Panc1 (cell line): Measurements from ENCODE around the gene SERPINA3. TPM values are rescaled to one million over a fixed set of nuclear protein-coding genes. Genes with fewer than 3 reads are reported as not detected.

Experiments
- ATAC-seq: fragments of 200-7000 bp; cut with Tn5 transposase; 2 replicates; pipeline ENCODE4 v1.9.1; 2020; ENCODE audit warnings: mild to moderate bottlenecking, moderate library complexity
- BruUV-seq: library from RNA; stranded (reverse); fragments of 400-500 nt; replicated peaks from 2 replicates; lab custom pipeline; 2021; lab: Mats Ljungman, UMichigan
- CTCF ChIA-PET: fragments of 300-600 bp; sonication (Branson Sonifier 250); formaldehyde crosslinking; loops from one replicate; lab custom pipeline; 2022; ENCODE audit warnings: antibody characterized with exemption; lab: Charles Lee
- POLR2A ChIA-PET: fragments of 300-600 bp; sonication (Branson Sonifier 250); formaldehyde crosslinking; loops from one replicate; lab custom pipeline; 2022; ENCODE audit warnings: antibody characterized with exemption; lab: Charles Lee
- DNase-seq: peaks from one replicate; pipeline ENCODE4 v3.0.0-alpha.2; 2010; ENCODE audit warnings: low read depth, low spot score
- H3K27ac ChIP-seq: 2 replicates; pipeline ENCODE4 v1.5.1; 2011; ENCODE audit warnings: mild to moderate bottlenecking, low read length, inconsistent platforms
- H3K27me3 ChIP-seq: fragments of 200-500 bp; sonication (Bioruptor generic); 2 replicates; pipeline ENCODE4 v1.6.0; 2014; ENCODE audit warnings: low read length, inconsistent platforms; ENCODE audit not compliant: control insufficient read depth, insufficient read depth
- H3K36me3 ChIP-seq: fragments of 200-500 bp; sonication (Bioruptor generic); 2 replicates; pipeline ENCODE4 v1.5.1; 2014; ENCODE audit warnings: inconsistent platforms, mild to moderate bottlenecking, low read length, moderate library complexity; ENCODE audit not compliant: control insufficient read depth, insufficient read depth
- H3K4me1 ChIP-seq: 2 replicates; pipeline ENCODE4 v1.5.1; 2011; ENCODE audit warnings: inconsistent platforms, mild to moderate bottlenecking, low read length, moderate library complexity; ENCODE audit not compliant: control insufficient read depth, insufficient read depth
- H3K4me3 ChIP-seq, 2 experiments: 2 replicates each; pipeline ENCODE4 v1.5.1; 2011 to 2012; ENCODE audit warnings: low read depth in 2 of 2, low read length in 2 of 2, mild to moderate bottlenecking in 2 of 2, inconsistent platforms in 1 of 2, moderate library complexity in 1 of 2
- H3K9me3 ChIP-seq: fragments of 200-500 bp; sonication (Bioruptor generic); 2 replicates; pipeline ENCODE4 v1.5.1; 2014; ENCODE audit warnings: low read depth, mild to moderate bottlenecking, inconsistent platforms, low read length, moderate library complexity; ENCODE audit not compliant: control insufficient read depth, insufficient read depth
- CTCF ChIP-seq: fragments of 450-650 bp; IDR thresholded peaks from 2 replicates; pipeline ENCODE4 v1.5.1; 2017; ENCODE audit warnings: mild to moderate bottlenecking
- POLR2AphosphoS5 ChIP-seq: IDR thresholded peaks from 2 replicates; pipeline ENCODE4 v1.6.1; 2012; ENCODE audit warnings: mild to moderate bottlenecking, low read depth, low read length, moderate library complexity
- SIN3A ChIP-seq: IDR thresholded peaks from 2 replicates; pipeline ENCODE4 v1.6.1; 2012; ENCODE audit warnings: low read depth, mild to moderate bottlenecking, low read length, moderate library complexity, borderline replicate concordance; ENCODE audit not compliant: insufficient read depth
- TCF7L2 ChIP-seq: IDR thresholded peaks from 2 replicates; pipeline ENCODE4 v1.6.1; 2011; ENCODE audit warnings: mild to moderate bottlenecking, low read depth, low read length, inconsistent platforms
- in situ Hi-C: cut with HindIII; loops from 2 replicates; pipeline ENCODE4 v1.10.0; 2016; ENCODE audit warnings: low sequenced_read_pairs, low pct_unique_long_range_greater_than_20kb
- intact Hi-C: fragments of 100-400 bp; cut with micrococcal nuclease; formaldehyde crosslinking; loops from one replicate; pipeline ENCODE4 v1.10.0; 2022; ENCODE audit not compliant: unreplicated experiment
- total RNA-seq: library from RNA; stranded (reverse); gene quantifications from one replicate; pipeline ENCODE4 v1.2.1, GENCODE V29; 2021; ENCODE audit not compliant: unreplicated experiment
- TF ChIP-seq, protein P1 (sequence below), 2 experiments: IDR thresholded peaks; 2 replicates each; pipeline ENCODE4 v1.6.1; 2011 to 2012; ENCODE audit warnings: low read depth in 2 of 2, control low read depth in 1 of 2, low read length in 1 of 2, mild to moderate bottlenecking in 1 of 2, moderate library complexity in 1 of 2; ENCODE audit not compliant: insufficient read depth in 1 of 2

Gene SERPINA3
- total RNA-seq, 1 experiment from 2014 or later = 5.7 TPM

DNA sequence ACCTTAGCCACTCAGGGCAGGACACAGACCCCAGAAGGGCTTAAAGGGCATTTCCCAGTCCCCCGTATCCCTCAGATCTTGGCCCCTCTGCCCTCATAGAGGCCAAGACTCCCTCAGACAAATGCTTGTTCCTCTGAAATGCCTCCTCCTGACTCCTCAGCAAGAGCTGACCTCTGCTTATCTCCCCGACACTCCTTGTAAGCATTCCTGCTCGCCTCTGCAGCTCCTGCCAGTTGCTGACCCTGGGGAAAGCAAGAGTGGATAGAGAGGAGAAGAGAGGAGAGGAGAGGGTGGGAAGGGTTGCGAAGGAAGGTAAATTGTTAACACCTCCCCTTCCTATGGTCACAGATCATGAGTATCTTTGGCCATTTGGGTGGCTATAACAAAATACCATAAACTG lies 23.9 kb upstream of the SERPINA3 start:
- Histone ChIP-seq H3K4me1 (no peaks in the 10 kb centered on the region), H3K9me3 (no peaks in the 10 kb centered on the region), H3K27ac (no peak overlapping the region), H3K36me3 (no peaks in the 10 kb centered on the region), H3K4me3 (no peak overlapping the region), H3K27me3 (no peaks in the 10 kb centered on the region)
- DNase-seq (no peak), ATAC-seq (no peak)
- POLR2A ChIA-PET = no interaction called here
- intact Hi-C loops (no loop called here), in situ Hi-C loops (no loop called here)
- CTCF ChIA-PET = no interaction called here
- no peak for TF ChIP-seq CTCF
- no TSS peak for BruUV-seq

DNA sequence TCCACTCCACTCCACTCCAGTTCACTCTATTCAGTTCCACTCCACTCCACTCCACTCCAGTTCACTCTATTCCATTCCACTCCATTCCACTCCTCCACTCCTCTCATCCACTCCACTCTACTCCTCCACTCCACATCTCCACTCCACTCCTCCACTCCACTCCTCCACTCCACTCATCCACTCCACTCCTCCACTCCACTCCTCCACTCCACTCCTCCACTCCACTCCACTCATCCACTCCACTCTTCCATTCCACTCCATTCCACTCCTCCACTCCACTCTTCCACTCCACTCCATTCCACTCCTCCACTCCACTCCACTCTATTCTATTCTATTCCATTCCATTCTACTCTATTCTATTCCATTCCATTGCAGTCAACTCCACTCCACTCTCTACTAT lies 21.1 kb upstream of the SERPINA3 start:
- CTCF ChIA-PET = interaction anchor here (0.9 kb wide), 1 partner anchor 157 kb away, joined by 5 read pairs; no protein-coding TSS in a partner anchor
- POLR2A ChIA-PET = no interaction called here
- BruUV-seq = no TSS peak

More for the DNA sequence above, 21.1 kb upstream of the SERPINA3 start:
- ATAC-seq = no peak
- in situ Hi-C loops = no loop called here
- intact Hi-C loops = no loop called here
- no peaks in the 10 kb centered on the region for H3K27me3 ChIP-seq
- DNase-seq = no peak
- TF ChIP-seq TCF7L2 = no peak
- TF ChIP-seq SIN3A = no peak
- TF ChIP-seq, protein P1, sequence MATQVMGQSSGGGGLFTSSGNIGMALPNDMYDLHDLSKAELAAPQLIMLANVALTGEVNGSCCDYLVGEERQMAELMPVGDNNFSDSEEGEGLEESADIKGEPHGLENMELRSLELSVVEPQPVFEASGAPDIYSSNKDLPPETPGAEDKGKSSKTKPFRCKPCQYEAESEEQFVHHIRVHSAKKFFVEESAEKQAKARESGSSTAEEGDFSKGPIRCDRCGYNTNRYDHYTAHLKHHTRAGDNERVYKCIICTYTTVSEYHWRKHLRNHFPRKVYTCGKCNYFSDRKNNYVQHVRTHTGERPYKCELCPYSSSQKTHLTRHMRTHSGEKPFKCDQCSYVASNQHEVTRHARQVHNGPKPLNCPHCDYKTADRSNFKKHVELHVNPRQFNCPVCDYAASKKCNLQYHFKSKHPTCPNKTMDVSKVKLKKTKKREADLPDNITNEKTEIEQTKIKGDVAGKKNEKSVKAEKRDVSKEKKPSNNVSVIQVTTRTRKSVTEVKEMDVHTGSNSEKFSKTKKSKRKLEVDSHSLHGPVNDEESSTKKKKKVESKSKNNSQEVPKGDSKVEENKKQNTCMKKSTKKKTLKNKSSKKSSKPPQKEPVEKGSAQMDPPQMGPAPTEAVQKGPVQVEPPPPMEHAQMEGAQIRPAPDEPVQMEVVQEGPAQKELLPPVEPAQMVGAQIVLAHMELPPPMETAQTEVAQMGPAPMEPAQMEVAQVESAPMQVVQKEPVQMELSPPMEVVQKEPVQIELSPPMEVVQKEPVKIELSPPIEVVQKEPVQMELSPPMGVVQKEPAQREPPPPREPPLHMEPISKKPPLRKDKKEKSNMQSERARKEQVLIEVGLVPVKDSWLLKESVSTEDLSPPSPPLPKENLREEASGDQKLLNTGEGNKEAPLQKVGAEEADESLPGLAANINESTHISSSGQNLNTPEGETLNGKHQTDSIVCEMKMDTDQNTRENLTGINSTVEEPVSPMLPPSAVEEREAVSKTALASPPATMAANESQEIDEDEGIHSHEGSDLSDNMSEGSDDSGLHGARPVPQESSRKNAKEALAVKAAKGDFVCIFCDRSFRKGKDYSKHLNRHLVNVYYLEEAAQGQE (IDR thresholded peaks at IDR 0.05; ENCODE audit: insufficient read depth in 1 of 2, low read depth in 2 of 2, low read length in 1 of 2) = no peak
- TF ChIP-seq CTCF = no peak
- TF ChIP-seq POLR2AphosphoS5 = no peak
- no peaks in the 10 kb centered on the region for H3K9me3 ChIP-seq
- H3K4me3 ChIP-seq = no peak overlapping the region
- no peaks in the 10 kb centered on the region for H3K4me1 ChIP-seq
- H3K27ac ChIP-seq = no peak overlapping the region
- H3K36me3 ChIP-seq = no peaks in the 10 kb centered on the region
